Inferior parietal cortex (tissue), 1 donor: ENCODE measurements around the gene C8G.

Source experiments
- DNase-seq: peaks from one replicate; pipeline ENCODE4 v3.0.0-alpha.2; 2016; ENCODE audit errors: extremely low spot score

Gene C8G

DNA sequence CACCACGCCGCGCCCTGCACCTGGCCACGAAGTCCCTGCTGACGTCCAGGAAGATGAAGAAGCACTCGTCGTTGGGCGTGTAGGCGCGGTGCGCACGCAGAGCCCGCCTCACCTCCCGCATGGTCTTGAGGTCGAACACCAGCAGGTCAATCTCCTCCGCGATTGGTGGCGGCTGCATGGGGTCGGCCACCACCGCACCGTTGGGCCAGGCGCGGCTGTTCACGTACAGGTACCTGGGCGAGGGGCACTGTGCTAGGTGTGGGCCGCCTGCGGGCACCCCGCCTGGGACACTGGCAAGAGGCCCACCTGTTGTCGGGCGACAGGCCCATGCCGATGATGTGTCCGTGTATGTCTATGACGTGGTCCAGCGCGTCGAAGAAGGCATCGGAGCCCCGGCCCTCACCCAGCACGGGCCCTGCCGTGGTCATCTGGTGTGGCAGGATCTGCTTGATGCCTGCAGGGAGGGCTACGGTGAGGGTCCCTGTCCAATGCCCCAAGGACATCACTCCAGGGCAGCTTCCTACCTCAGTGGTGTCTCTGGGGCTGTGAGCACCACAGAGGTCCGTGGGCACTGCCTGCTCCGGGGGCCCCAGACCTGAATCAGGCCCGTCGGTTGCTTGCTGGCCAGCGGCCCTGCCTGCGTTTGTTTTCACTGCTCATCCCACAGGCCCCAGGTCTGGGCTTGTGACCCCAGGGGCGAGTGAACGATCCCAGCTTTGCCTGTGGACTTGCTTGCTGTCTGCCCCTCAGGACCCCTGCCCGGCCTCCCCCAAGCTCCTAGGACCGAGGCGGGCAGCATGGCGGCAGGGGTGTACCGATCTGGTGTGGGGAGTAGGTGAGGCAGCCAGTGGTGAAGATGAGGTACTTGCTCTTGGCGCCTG is 3.6 kb upstream of the C8G start:
- DNase-seq, result no peak

DNA sequence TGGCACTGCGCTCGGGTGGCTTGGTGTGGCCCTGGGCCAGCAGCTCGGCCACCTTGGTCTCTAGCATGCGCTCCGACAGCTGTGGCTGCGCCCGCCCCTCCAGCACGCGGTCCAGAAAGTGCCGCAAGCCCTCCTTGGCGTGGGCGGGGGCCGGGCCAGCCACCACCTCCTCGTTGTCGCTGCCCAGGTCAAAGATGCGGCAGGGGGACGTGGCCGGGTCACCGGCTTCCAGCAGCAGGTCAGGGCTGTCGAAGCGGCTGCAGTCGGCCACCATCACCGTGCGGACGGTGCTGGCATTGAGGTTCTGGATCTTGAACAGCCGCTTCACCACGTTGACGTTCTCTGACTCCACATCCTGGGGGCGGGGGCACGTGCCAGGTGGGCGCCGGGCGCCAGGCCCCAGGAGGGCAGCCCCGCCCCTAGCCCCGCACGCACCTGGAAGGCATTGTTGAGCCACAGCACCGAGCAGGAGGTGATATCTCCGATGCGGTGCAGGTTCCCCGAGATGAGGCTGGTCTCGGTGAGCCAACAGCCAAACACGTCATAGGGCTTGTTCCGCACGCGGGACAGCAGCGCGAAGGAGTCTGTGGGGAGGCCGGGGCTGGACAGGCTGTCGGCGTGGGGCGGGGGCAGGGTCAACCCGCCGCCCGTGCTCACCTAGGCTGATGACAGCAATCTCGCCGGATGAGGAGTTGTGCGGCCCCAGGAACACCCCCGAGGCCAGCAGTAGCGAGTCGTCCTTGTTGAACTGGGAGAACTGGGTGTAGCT is 2.7 kb upstream of the C8G start:
- DNase-seq, result no peak

DNA sequence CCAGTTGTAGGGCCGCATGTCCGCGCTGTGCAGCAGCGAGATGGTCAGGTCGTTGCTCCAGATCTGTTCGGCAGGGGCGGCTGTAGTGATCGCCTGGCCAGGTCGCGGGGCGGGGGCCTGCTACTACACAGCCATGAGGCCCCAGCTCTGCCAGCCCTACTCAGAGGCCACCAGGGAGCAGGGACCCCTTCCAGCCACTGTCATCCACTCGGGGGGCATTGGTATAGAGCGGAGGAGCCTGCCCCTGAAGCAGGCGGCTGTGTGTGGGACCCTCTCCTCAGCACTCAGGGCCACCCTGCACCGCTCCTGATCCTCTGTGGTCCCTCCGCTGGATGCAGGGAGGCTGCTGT is 2.2 kb upstream of the C8G start:
- DNase-seq, result no peak

DNA sequence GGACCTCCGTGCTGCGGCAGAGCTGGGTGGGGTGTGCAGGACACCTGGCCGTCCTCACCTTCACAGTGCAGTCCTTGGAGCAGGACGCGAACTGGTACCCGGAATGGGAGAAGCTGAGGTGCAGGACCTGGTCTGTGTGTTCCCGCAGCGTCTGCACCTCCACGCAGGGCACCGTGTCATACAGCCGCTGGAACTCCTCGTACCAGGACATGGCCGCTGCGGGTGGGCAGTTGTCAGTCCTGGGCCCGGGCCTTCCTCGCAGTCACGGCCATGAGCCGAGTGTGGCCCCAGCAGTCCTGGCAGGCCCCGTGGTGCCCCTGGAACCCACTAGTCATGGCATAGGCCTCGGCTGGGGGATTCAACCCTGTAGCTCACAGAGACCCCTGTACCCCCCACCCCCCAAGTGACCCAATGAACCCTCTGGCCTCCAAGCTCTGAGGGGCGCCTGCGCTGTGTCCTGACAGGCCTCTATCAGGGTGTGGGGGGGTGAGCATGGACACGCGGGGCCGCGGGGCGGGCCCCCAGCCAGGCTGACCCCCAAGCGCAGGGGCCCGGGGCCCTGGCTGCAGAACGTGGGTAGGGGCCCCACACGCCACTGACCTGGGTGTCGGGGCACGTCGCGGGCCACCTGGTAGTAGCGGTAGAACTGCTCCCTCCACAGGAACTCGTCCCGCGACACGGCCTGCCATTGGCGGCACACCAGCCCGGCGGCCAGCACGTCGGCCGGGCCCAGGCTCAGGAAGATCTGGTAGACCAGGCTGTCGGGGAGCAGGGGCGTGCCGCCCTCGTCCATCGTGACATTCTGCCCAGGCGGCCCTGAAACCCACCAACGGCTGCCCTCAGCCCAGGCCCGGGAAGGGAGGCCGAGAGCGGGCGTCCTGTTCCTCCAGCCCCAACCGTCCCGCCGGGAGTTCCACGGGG is 1.5 kb upstream of the C8G start:
- no peak for DNase-seq

DNA sequence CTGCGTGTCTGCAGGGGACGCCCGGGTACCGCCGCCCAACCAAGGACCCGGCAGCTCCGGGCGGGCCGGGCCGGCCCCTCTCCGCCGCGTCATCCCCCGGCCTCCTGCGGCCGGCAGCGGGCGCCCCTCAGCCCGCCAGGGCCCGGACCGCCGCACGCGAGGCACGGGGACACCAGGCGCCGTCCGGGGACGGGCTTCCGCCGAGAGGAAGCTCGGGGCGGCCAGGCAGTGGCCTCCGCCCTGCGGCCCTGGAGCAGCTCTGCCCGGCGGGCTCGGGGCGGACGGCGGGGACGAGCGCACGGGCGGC is 878 bp upstream of the C8G start:
- no peak for DNase-seq

DNA sequence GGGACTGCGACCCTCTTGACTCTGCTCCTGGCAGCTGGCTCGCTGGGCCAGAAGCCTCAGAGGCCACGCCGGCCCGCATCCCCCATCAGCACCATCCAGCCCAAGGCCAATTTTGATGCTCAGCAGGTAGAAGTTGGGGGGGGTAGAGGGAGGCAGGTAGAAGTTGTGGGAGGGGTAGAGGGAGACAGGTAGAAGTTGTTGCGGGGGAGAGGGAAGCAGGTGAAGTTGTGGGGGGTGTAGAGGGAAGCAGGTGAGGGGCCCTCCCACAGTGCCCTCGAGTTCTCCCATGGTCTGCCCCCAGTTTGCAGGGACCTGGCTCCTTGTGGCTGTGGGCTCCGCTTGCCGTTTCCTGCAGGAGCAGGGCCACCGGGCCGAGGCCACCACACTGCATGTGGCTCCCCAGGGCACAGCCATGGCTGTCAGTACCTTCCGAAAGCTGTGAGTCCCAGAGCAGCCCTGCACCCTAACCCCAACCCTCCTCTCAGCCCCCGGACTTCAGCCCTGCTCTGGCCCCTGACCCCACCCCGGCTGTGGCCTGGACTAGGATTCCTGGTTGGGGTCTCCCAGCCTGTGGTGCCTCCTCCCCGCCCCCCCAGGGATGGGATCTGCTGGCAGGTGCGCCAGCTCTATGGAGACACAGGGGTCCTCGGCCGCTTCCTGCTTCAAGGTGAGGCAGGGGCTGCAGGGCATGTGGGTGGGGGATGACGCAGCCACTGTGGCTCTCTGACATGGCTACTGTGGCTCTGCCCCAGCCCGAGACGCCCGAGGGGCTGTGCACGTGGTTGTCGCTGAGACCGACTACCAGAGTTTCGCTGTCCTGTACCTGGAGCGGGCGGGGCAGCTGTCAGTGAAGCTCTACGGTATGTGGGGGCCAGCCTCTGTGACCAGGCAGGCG is 537 bp downstream of the C8G start:
- no peak for DNase-seq

DNA sequence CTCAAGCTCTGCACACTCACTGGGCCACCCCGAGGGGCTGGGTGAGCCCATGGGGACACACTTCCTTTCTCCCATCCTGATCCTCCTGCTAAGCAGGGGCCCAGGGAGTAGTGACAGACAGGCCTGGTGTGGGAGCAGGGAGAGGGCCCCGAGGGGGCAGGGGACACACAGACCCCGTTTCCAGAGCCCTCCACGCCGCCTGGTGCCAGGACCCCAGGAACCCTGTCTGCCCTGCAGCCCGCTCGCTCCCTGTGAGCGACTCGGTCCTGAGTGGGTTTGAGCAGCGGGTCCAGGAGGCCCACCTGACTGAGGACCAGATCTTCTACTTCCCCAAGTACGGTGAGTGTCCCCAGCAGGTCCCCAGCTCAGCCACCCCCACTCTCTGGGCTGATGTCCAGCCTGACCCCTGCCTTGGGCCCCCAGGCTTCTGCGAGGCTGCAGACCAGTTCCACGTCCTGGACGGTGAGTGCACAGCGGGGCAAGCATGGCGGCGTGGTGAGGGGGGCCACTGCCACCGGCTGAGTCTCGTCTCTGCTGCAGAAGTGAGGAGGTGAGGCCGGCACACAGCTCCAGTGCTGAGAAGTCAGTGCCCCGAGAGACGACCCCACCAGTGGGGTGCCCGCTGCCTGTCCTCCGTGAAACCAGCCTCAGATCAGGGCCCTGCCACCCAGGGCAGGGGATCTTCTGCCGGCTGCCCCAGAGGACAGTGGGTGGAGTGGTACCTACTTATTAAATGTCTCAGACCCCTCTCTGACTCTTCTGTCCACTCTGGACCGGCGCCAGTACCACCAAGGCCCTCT is 1.4 kb downstream of the C8G start:
- no peak for DNase-seq

DNA sequence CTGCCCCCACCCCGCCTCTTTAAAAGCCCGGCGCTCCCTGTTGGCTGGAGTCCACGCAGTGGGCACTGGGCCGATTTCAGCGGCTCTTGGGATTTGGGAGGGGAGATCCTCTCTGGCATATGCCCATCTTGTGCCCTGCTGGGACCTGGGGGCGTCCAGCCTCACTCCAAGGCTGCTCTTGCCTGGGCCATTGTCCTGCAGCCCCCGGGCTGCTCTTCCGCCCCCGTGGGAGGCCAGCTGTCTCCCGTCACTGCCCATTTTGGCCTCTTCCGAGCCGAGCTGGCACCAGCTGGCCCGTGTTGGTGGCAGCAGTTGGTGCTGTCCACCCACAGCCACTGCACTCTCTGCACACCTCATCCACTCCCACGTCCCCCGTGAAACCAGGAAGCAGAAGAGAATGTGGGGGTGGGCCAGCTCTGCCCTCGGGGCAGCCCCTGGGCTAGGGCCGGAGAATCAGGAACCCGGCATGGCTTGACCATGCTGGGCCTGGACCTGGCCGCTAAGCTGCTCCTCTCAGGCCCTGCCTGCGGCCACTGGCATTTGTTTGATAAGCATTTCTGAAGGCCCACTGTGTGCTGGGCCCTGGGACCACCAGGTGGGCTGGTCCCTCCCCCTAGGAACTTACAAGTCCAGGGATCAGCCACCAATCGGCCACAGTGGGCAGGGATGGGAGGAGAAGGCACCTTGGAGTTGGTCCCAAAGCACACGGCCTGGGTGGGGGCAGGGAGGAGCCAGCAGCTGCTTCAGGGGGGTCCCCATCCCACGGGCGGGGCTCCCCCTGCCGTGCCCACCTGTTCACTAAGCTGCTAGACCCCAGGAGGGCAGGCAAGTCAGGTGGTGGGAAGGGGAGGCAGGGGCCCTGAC is 2.2 kb downstream of the C8G start:
- no peak for DNase-seq

DNA sequence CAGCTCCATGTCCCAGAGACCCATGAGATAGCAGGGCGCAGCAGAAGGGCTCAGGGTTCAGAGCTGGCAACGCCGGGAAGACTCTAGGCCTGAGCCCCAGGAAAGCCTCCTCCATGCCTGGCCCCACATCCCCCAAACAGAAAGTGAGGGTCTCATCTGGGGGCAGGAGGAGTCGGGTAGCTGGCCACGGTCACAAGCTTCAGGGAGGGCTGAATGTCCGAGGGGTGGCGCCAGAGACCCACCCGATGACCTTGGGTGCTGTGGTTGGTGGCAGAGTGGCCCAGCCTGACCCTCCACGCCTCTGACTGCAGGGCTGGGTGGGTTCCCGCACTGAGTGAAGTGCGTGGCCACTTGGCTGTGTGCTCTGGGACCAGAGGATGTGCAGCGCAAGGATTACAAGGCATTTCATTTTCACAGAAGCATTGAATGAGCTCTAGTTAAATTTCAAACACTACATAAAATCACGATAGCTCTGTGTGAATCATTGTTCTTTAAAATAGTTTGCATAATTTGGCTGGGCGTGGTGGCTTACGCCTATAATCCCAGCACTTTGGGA is 3.0 kb downstream of the C8G start:
- DNase-seq, result peak; percentile 70

DNA sequence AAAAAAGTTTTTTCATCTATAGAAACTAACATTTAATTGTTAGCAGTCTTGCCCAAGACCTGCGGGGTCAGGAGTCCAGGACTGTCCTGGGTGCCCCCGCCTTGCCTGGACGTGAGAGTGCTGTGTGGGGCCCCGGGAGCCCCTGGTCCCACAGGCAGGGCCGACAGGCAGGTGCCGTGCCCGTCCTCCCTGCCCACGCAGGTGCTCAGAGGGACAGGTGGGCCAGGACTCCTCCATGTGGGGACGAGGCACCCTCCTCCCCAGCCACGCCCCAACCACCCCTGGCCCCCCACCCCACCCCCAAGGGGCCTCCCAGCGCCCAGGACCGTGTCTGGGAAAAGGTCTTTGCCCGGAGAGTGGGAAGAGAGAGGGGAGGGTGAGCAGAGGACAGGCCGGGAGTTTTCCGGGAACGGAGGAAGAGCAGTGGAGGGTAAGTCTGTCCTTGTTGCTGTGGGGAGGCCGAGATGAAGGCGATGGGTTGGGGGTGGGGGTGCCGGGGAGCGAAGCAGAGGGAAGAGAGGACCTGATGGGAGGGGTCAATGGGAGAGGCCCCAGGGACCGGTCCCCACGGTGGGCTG is 4.3 kb downstream of the C8G start:
- no peak for DNase-seq

DNA sequence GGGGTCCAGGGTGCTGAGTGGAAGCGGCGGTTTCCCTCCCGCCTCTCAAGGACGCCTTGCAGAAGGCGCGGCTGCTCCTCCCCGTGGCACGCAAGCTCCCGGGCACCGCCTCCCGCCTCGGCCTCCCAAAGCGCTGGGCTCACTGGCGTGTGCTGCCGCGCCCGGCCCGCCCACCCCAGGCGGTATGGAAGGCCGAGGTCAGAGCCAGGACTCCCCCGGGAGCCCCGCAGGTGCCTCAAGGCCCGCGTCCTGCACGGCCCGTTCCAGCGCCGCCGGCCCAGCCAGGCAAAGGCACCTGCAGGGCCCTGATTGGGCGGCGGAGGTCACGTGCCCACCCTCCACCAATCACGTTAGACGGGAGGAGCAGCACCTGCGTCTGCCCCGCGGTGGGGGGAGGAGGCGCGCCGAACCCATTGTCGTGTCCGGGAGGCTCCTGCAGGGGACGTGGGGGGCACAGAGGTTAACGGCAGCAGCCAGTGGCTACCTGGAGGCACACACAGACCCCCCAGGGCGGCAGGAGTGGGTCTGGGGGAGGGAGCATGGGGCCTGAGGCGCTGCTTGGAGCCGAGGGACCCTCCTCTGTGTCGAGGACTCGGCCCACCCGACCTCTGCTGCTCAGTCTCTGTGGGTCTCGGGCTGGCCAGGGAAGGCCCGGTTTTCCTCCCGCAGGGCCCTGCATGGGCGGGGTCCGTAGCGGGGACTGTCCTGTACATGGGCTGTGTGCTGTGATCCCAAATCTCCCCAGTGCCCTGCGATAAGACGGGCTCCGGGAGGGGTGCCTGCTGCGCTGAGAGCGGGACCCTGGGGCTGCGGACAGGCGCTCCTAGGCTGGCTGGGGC is 5.0 kb downstream of the C8G start:
- DNase-seq, result peak; percentile 96

DNA sequence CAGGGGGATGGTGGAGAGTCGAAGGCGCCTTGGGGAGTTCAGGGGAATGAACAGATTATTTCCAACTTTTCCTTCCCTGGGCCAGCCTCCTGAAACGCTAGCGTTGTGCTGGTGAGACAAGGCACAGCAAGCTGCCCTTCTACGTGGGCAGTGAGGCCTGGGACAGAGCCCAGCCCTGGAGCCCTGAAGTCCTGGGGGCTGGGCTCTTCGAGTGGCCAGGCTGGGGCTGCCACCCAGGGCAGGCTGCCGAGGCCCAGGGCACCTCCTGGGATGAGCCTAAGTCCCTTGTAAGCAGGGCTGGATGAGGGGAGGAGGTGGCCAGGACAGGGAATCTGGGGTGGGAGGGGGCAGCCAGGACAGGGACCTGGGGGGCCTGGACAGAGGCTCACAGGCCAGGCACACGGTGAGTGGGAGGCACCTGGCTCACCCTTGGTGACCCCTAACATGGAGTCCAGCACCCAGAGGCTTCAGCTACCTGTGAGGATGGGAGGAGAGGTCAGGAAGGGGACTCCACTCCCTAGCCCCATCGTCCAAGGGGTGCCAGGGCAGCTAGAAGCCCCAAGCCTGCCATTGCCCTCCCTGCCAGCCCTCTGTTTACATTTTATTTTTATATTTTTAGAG is 5.7 kb downstream of the C8G start:
- no peak for DNase-seq

DNA sequence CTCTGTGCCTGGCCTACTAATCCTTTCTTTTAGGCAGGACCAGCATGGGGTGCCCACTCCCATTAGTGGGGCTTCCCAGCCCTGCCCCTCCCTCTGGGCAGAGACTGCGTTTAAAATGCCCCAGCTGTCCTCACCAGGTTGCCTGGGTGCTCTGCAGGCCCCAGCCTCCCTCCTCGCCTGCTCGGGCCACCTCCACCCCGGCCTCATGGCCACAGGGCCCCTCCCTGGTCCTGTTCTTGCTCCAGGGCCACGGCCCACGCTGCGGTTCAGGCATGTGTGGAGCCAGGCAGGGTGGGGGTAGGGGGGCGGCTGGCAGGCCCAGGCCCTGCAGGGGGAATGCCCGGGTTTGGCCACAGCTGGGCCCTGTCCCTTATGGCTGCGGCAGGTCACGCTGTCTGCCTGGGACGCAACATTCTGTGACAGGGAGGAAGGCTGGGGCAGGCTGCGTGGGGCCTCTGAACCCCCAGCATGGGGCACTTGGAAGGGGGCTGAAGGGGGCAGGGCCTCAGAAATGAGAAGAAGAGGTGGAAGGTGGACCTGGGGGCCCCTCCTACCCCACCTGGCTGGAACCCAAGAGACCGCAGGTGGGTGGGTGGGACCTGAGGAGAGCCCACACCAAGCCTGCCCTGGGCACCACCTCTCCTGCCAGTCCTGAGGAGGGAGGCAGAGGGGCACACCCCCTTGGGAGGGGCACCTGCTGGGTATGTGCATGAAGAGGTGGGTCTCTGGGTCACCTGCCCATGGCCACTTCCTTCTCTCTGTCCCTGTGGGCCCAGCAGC is 6.7 kb downstream of the C8G start, which contains the start of gene LCN12:
Gene LCN12 (plus strand): TSS at position 733 of the 780 bp plus-strand sequence. CDS start 55 bp downstream, outside the sequence.
- no peak for DNase-seq

DNA sequence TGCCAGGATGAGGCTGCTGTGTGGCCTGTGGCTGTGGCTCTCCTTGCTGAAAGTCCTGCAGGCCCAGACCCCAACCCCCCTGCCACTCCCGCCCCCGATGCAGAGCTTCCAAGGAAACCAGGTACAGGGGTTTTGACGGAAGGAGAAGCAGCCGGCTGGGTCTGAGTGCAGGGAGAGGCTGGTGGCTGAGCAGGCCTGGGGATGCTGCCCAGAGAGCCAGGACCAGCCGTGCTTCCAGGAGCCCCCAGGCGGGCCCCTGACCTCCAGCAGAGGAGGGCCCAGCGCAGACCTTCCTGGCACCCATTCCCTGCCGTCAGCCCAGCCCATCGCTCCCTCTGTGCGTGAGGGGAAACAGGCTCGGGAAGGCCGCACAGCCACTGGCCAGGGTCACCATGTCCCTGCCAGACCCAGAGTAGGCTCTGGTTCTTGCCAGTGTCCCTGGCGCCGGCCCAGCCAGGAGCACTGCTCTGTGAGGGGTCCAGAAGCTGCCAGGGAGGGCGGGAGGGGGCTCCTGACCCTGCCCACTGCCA is 7.3 kb downstream of the C8G start:
- no peak for DNase-seq

DNA sequence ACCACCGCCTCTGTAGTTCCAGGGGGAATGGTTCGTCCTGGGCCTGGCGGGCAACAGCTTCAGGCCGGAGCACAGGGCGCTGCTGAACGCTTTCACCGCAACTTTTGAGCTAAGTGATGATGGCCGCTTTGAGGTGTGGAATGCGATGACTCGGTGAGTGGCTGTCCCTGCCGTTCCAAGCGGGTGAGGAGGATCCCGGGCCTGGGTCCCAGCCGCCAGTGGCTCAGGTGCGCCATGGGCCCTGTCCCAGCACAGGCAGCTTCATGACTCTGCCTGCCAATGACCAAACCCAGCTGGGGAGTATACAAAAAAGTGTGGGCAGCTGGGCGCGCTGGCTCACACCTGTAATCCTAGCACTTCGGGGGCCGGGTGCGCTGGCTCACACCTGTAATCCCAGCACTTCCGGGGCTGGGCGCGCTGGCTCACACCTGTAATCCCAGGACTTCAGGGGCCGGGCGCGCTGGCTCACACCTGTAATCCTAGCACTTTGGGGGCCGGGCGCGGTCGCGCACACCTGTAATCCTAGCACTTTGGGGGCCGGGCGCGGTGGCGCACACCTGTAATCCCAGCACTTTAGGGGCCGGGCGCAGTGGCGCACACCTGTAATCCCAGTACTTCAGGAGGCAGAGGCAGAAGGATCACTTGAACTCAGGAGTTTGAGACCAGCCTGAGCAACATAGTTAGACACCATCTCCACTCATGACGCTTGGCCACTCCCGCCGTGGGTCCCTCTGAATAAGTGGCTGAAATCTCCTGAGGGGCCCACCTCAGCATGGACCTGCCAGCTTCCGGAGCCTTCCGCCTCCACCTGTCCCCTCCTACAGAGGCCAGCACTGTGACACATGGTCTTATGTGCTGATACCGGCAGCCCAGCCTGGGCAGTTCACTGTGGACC is 8.1 kb downstream of the C8G start:
- DNase-seq, result no peak
